Gastrocnemius medialis (tissue), 4 donors: ENCODE results near the gene BMP7. TPM values are rescaled to one million over a fixed set of nuclear protein-coding genes. Genes with fewer than 3 reads are reported as not detected.

Experiments
- ATAC-seq, 2 donors: fragments of 150-250 bp; one replicate each; pipeline ENCODE4 v1.9.1; 2016
- DNase-seq, 2 donors: peaks; one replicate each; pipeline ENCODE4 v3.0.0-alpha.2; 2019
- H3K27ac ChIP-seq, 4 donors: fragments of 200-600 bp; sonication (generic); 1 replicate in 1 of 4; 2 replicates in 3 of 4; pipeline ENCODE4 v1.5.1; 2016 to 2018; ENCODE audit warnings: mild to moderate bottlenecking in 2 of 4, moderate library complexity in 1 of 4
- H3K27me3 ChIP-seq, 3 donors: fragments of 200-600 bp; sonication (generic) in 2 of 3; 1 replicate in 1 of 3; 2 replicates in 2 of 3; pipeline versions ENCODE4 v1.5.1 to v1.6.0; 2016 to 2019; ENCODE audit warnings: mild to moderate bottlenecking in 1 of 3, moderate library complexity in 1 of 3
- H3K36me3 ChIP-seq, 2 donors: fragments of 200-600 bp; sonication (generic) in 1 of 2; one replicate each; pipeline ENCODE4 v1.5.1; 2017 to 2018
- H3K4me1 ChIP-seq, 2 donors: fragments of 200-600 bp; sonication (generic) in 1 of 2; one replicate each; pipeline ENCODE4 v1.5.1; 2016 to 2017; ENCODE audit warnings: mild to moderate bottlenecking in 2 of 2
- H3K4me3 ChIP-seq, 4 donors: fragments of 200-600 bp; sonication (generic) in 3 of 4; 1 replicate in 1 of 4; 2 replicates in 3 of 4; pipeline ENCODE4 v1.5.1; 2016 to 2019; ENCODE audit warnings: mild to moderate bottlenecking in 2 of 4
- H3K9me3 ChIP-seq, 3 donors: fragments of 200-600 bp; sonication (generic) in 2 of 3; 1 replicate in 1 of 3; 2 replicates in 2 of 3; pipeline ENCODE4 v1.5.1; 2016 to 2019
- CTCF ChIP-seq, 5 experiments: fragments of 450-650 bp in 3 of 5; fragments of 200-600 bp in 2 of 5; sonication (generic) in 2 of 5; IDR thresholded peaks in 4 of 5; conservative IDR thresholded peaks in 1 of 5; 1 replicate in 4 of 5; 2 replicates in 1 of 5; pipeline ENCODE4 v1.5.1; 2016 to 2019; ENCODE audit warnings: antibody characterized with exemption in 5 of 5, mild to moderate bottlenecking in 3 of 5, moderate library complexity in 3 of 5
- POLR2A ChIP-seq, 2 donors: fragments of 450-650 bp; IDR thresholded peaks; one replicate each; pipeline ENCODE4 v1.6.1; 2017; ENCODE audit warnings: antibody characterized with exemption in 2 of 2, mild to moderate bottlenecking in 2 of 2, moderate library complexity in 2 of 2
- in situ Hi-C, 4 donors: fragments of 200-750 bp; cut with MboI; loops; one replicate each; pipeline versions ENCODE4 v1.15.0 to v1.8.0; 2017; ENCODE audit warnings: low sequenced_read_pairs in 4 of 4
- intact Hi-C: fragments of 100-400 bp; cut with DNase I; formaldehyde crosslinking; loops from one replicate; pipeline ENCODE4 v1.15.1; 2023; ENCODE audit warnings: low total_unique reads
- total RNA-seq, 4 donors: library from RNA; depleted of rRNA; stranded (reverse); fragments of >200 nt; gene quantifications; one replicate each; pipeline versions ENCODE4 v1.1.0 to v1.2.3, GENCODE V29; 2016

BMP7 gene
- total RNA-seq, 4 donors from 2014 or later: 0.52 TPM; not detected in 3

- Histone ChIP-seq H3K9me3 (no peaks in the 10 kb centered on the region), H3K4me3 (no peak overlapping the region), H3K36me3 (no peaks in the 10 kb centered on the region), H3K27ac (no peak overlapping the region), H3K4me1 (no peaks in the 10 kb centered on the region), H3K27me3 (no peaks in the 10 kb centered on the region)
- in situ Hi-C loops: no loop called here
- DNase-seq: no peak
- intact Hi-C loops: no loop called here
- no peak for ATAC-seq
- TF ChIP-seq CTCF (IDR thresholded peaks at IDR 0.05 in 4 of 5, conservative IDR thresholded peaks at IDR 0.05 in 1 of 5): no peak
- no peak for TF ChIP-seq POLR2A (IDR thresholded peaks at IDR 0.05)
Observed at GRCh38 chr20:57135875-57136274, 130.6 kb downstream of the BMP7 start.

DNA sequence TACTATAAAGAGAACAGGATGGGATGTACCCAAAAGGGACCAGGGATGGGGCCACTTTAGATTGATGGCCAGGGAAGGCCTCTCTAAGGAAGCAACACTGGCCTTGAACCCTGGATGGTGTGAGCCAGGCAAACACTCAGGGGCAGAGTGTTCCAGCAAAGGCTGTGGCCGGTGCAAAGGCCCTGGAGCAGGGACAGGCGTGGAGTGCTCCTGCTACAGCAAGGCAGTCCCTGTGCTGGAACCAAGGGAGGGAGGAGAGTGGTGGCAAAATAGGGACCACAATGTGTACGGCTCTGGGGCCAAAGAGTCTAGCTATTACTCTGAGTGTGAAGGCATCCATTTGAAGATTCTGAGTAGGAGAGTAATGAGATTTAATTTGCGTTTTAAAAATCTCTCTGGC lies 131.6 kb downstream of the BMP7 start:
- H3K27ac ChIP-seq: no peak overlapping the region
- in situ Hi-C loops (no loop called here), intact Hi-C loops (no loop called here)
- no peaks in the 10 kb centered on the region for H3K4me1 ChIP-seq
- no peak for TF ChIP-seq POLR2A (IDR thresholded peaks at IDR 0.05)
- TF ChIP-seq CTCF (IDR thresholded peaks at IDR 0.05 in 4 of 5, conservative IDR thresholded peaks at IDR 0.05 in 1 of 5): no peak
- H3K27me3 ChIP-seq: no peaks in the 10 kb centered on the region
- no peak overlapping the region for H3K4me3 ChIP-seq
- H3K36me3 ChIP-seq: no peaks in the 10 kb centered on the region
- H3K9me3 ChIP-seq: no peaks in the 10 kb centered on the region
- DNase-seq (no peak), ATAC-seq (no peak)

DNA sequence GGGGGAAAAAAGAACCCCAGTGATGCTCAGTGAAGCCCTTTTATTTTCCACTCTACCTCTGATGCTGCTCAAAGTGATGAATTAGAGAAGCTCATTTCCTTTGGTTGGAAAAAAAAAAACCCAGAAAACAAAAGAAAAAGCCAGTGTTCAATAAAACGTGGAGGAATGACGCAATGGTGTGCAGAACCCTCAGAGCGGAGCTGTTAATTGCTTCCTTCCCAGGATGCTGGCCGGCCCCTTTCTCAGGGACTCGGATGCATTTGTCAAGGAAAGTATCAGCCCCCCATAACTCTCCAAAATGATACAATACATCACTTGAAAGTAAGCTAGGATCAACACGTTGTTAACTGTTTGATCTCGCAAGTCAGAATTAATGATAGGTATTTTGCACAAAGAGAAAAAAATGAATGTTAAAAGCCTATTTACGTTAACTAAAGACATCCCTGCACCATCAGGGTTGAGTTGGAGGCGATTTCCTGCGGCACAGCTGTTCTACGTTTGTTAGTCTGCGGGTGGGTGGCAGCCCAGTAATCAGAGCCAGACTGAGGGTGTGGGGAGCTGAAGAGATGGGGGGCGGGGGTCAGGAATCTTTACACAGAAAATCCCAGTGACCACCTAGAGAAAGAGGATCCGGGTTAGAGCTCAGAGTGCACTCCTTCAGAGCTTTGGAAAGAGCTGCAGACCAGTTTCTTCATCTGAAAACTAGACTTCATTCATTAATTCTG lies 132.4 kb downstream of the BMP7 start:
- in situ Hi-C loops: no loop called here
- DNase-seq (no peak), ATAC-seq (no peak)
- H3K4me1 ChIP-seq: no peaks in the 10 kb centered on the region
- H3K4me3 ChIP-seq: no peak overlapping the region
- no peaks in the 10 kb centered on the region for H3K9me3 ChIP-seq
- H3K27ac ChIP-seq: no peak overlapping the region
- no peak for TF ChIP-seq POLR2A (IDR thresholded peaks at IDR 0.05)
- no peak for TF ChIP-seq CTCF (IDR thresholded peaks at IDR 0.05 in 4 of 5, conservative IDR thresholded peaks at IDR 0.05 in 1 of 5)
- intact Hi-C loops: no loop called here
- H3K27me3 ChIP-seq: no peaks in the 10 kb centered on the region
- no peaks in the 10 kb centered on the region for H3K36me3 ChIP-seq

DNA sequence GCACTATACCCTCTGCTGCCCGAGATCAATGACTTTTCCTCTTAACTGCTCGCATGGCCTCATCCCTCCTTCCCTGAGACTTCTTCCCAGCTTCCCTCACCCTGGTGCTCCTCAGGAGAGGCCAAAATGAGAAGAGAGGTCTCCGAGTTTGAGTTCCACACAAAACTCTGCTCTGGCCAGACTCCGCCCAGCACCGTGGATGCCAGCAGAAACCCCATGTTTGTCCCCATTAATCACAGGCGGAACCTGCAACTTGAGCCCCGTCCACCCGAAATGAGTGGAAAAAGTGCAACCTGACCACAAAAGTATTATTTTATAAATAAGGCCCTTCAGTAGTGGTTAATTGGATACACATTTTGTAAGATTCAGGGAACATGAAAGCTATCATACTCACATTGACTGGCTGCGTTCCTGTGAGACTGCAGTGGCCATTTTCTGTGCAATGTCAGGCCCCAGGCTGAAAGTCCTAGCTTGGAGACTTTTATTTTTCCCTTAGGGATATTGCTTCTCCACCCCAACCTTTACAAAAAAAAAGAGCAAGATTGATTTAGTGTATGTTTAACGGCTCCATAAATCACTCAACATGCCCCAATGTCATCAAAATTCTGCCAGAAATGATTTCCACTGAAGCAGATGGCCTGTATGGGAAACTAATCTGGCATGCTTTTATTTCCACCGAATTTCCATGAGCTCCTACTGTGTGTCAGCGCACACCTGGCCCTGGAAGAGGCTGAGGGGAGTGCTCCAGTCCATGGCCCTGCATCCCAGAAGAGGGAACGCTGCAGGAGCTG lies 134.6 kb downstream of the BMP7 start:
- TF ChIP-seq POLR2A (IDR thresholded peaks at IDR 0.05) (no peak), CTCF (IDR thresholded peaks at IDR 0.05 in 4 of 5, conservative IDR thresholded peaks at IDR 0.05 in 1 of 5) (no peak)
- Histone ChIP-seq H3K27me3 (no peaks in the 10 kb centered on the region), H3K9me3 (no peaks in the 10 kb centered on the region), H3K27ac (no peak overlapping the region), H3K4me1 (no peaks in the 10 kb centered on the region), H3K4me3 (no peak overlapping the region), H3K36me3 (no peaks in the 10 kb centered on the region)
- DNase-seq (no peak), ATAC-seq (no peak)
- intact Hi-C loops (no loop called here), in situ Hi-C loops (no loop called here)
